Esophagus squamous epithelium (tissue), 5 donors: ENCODE results near the gene ARHGAP45. TPM values are rescaled to one million over a fixed set of nuclear protein-coding genes. Genes with fewer than 3 reads are reported as not detected.
A peak's percentile ranks its signal among the peaks of the same experiment; 100 is the strongest.

Experiments
- DNase-seq: peaks from one replicate; lab custom pipeline; 2025; lab: John Stamatoyannopoulos, UW
- H3K27ac ChIP-seq, 4 donors: fragments of 200-600 bp; sonication (generic); one replicate each; pipeline ENCODE4 v1.5.1; 2016 to 2019; ENCODE audit warnings: mild to moderate bottlenecking in 1 of 4
- H3K27me3 ChIP-seq, 4 donors: fragments of 200-600 bp; sonication (generic); 1 replicate in 3 of 4; 2 replicates in 1 of 4; pipeline versions ENCODE4 v1.5.1 to v1.6.0; 2017 to 2021; ENCODE audit warnings: antibody characterized with exemption in 1 of 4
- H3K36me3 ChIP-seq, 3 donors: fragments of 200-600 bp; sonication (generic); one replicate each; pipeline ENCODE4 v1.5.1; 2016 to 2019
- H3K4me1 ChIP-seq, 3 donors: fragments of 200-600 bp; sonication (generic); one replicate each; pipeline ENCODE4 v1.5.1; 2017 to 2019
- H3K4me3 ChIP-seq, 4 donors: fragments of 200-600 bp; sonication (generic); 1 replicate in 3 of 4; 2 replicates in 1 of 4; pipeline ENCODE4 v1.5.1; 2016 to 2019; ENCODE audit warnings: mild to moderate bottlenecking in 2 of 4, moderate library complexity in 1 of 4
- H3K9me3 ChIP-seq, 3 donors: fragments of 200-600 bp; sonication (generic); one replicate each; pipeline ENCODE4 v1.5.1; 2016 to 2019
- CTCF ChIP-seq, 6 experiments: fragments of 450-650 bp in 4 of 6; fragments of 200-600 bp in 2 of 6; sonication (generic) in 2 of 6; IDR thresholded peaks; one replicate each; pipeline ENCODE4 v1.5.1; 2016 to 2019; ENCODE audit warnings: antibody characterized with exemption in 6 of 6, mild to moderate bottlenecking in 4 of 6, moderate library complexity in 4 of 6
- POLR2A ChIP-seq, 4 donors: fragments of 450-650 bp; IDR thresholded peaks; one replicate each; pipeline ENCODE4 v1.6.1; 2017; ENCODE audit warnings: antibody characterized with exemption in 4 of 4, mild to moderate bottlenecking in 4 of 4, moderate library complexity in 3 of 4
- WGBS, 2 donors: methylation state at CpG; one replicate each; pipeline ENCODE4 v1.1.5; 2018; 5-methylcytosine and 5-hydroxymethylcytosine counted together
- intact Hi-C: fragments of 100-400 bp; cut with DNase I; formaldehyde crosslinking; loops from one replicate; pipeline ENCODE4 v1.15.0; 2022
- total RNA-seq, 4 donors: library from RNA; depleted of rRNA; stranded (reverse); fragments of >200 nt; gene quantifications; one replicate each; pipeline ENCODE4 v1.1.0, GENCODE V29; 2016
- donor health status: DM: yes; HTN: yes; CAD: no.

The ARHGAP45 gene
- total RNA-seq, 4 donors from 2014 or later: 8.2 to 39.3 (median 12.5) TPM

GRCh38 chr19:1047696-1048147 lies 19.2 kb upstream of the ARHGAP45 start:
- Histone ChIP-seq H3K9me3 (no peaks in the 10 kb centered on the region), H3K4me1 (peaks cover 16 to 24% (median 20%) of the 10 kb centered on the region in 3 donors), H3K4me3 (no peak overlapping the region), H3K27me3 (peaks cover 0 to 2% (median 0%) of the 10 kb centered on the region in 4 donors), H3K36me3 (no peaks in the 10 kb centered on the region), H3K27ac (peak overlapping the region in 2 of 4 donors; percentile 32 to 81)
- TF ChIP-seq CTCF (IDR thresholded peaks at IDR 0.05) (no peak), POLR2A (IDR thresholded peaks at IDR 0.05) (no peak)
- intact Hi-C loops: no loop called here
- DNase-seq: no peak
- 88% methylated on average over 7 of the region's 20 CpGs; no CpG with 5 or more reads in 1 of the 2 donors for WGBS, 2 donors

GRCh38 chr19:1049106-1049505 lies 17.9 kb upstream of the ARHGAP45 start:
- Histone ChIP-seq H3K4me1 (peaks cover 12 to 16% (median 15%) of the 10 kb centered on the region in 3 donors), H3K27me3 (no peaks in the 10 kb centered on the region), H3K9me3 (no peaks in the 10 kb centered on the region), H3K36me3 (no peaks in the 10 kb centered on the region), H3K27ac (no peak overlapping the region), H3K4me3 (no peak overlapping the region)
- intact Hi-C loops: no loop called here
- 80 to 100% methylated on average over 4 to 6 of the region's 17 CpGs for WGBS, 2 donors
- no peak for TF ChIP-seq POLR2A (IDR thresholded peaks at IDR 0.05)
- no peak for TF ChIP-seq CTCF (IDR thresholded peaks at IDR 0.05)
- no peak for DNase-seq

- Histone ChIP-seq H3K4me3 (no peak overlapping the region), H3K9me3 (no peaks in the 10 kb centered on the region), H3K27ac (no peak overlapping the region), H3K4me1 (peaks cover 12 to 16% (median 15%) of the 10 kb centered on the region in 3 donors), H3K27me3 (no peaks in the 10 kb centered on the region), H3K36me3 (no peaks in the 10 kb centered on the region)
- intact Hi-C loops: no loop called here
- 57% methylated on average over 1 of the region's 11 CpGs; no CpG with 5 or more reads in 1 of the 2 donors for WGBS, 2 donors
- no peak for DNase-seq
- TF ChIP-seq POLR2A (IDR thresholded peaks at IDR 0.05) (no peak), CTCF (IDR thresholded peaks at IDR 0.05) (no peak)
Measured at GRCh38 chr19:1049800-1050199, 17.2 kb upstream of the ARHGAP45 start.

- H3K36me3 ChIP-seq: peaks cover 0 to 5% (median 0%) of the 10 kb centered on the region in 3 donors
- H3K4me1 ChIP-seq: peaks cover 12 to 16% (median 15%) of the 10 kb centered on the region in 3 donors
- H3K9me3 ChIP-seq: peaks cover 0 to 6% (median 0%) of the 10 kb centered on the region in 3 donors
- H3K4me3 ChIP-seq: no peak overlapping the region
- H3K27me3 ChIP-seq: no peaks in the 10 kb centered on the region
- WGBS, 2 donors: 83 to 87% methylated on average over 8 to 10 of the region's 31 CpGs
- no peak for TF ChIP-seq POLR2A (IDR thresholded peaks at IDR 0.05)
- intact Hi-C loops: no loop called here
- H3K27ac ChIP-seq: no peak overlapping the region
- no peak for DNase-seq
Measured at GRCh38 chr19:1050989-1051788, 15.8 kb upstream of the ARHGAP45 start.

GRCh38 chr19:1051791-1052190 lies 15.2 kb upstream of the ARHGAP45 start:
- H3K27me3 ChIP-seq: no peaks in the 10 kb centered on the region
- TF ChIP-seq CTCF (IDR thresholded peaks at IDR 0.05) (no peak), POLR2A (IDR thresholded peaks at IDR 0.05) (no peak)
- H3K27ac ChIP-seq: no peak overlapping the region
- no peak for DNase-seq
- peaks cover 9 to 11% (median 11%) of the 10 kb centered on the region in 3 donors for H3K4me1 ChIP-seq
- H3K4me3 ChIP-seq: no peak overlapping the region
- intact Hi-C loops: no loop called here
- 87% methylated on average over 3 of the region's 17 CpGs; no CpG with 5 or more reads in 1 of the 2 donors for WGBS, 2 donors
- peaks cover 0 to 12% (median 5%) of the 10 kb centered on the region in 3 donors for H3K9me3 ChIP-seq
- H3K36me3 ChIP-seq: peaks cover 0 to 11% (median 0%) of the 10 kb centered on the region in 3 donors
